PFSK-1 (cell line): ENCODE data around the gene GASK1B.

ENCODE experiments used
- FOXP2 ChIP-seq: optimal IDR thresholded peaks from 2 replicates; pipeline ENCODE3; 2011; ENCODE audit warnings: borderline replicate concordance, control low read depth, inconsistent platforms; ENCODE audit not compliant: insufficient read depth; ENCODE audit errors: extremely low read length, extremely low read depth
- POLR2AphosphoS5 ChIP-seq: IDR thresholded peaks from 2 replicates; pipeline ENCODE4 v1.6.1; 2012; ENCODE audit warnings: low read depth, mild to moderate bottlenecking, control low read depth, low read length, moderate library complexity
- SIN3A ChIP-seq: IDR thresholded peaks from 2 replicates; pipeline ENCODE4 v1.6.1; 2012; ENCODE audit warnings: mild to moderate bottlenecking, low read length, moderate library complexity, borderline replicate concordance; ENCODE audit not compliant: insufficient read depth
- TAF1 ChIP-seq: IDR thresholded peaks from 2 replicates; pipeline ENCODE4 v1.6.1; 2012; ENCODE audit warnings: low read length, control low read depth, borderline replicate concordance; ENCODE audit not compliant: insufficient read depth
- TF ChIP-seq, protein P1 (sequence below), 2 experiments: IDR thresholded peaks; 2 replicates each; pipeline versions ENCODE4 v1.6.1 to v1.8.0; 2011 to 2012; ENCODE audit warnings: low read depth in 2 of 2, low read length in 2 of 2, control low read depth in 1 of 2, inconsistent platforms in 1 of 2, mild to moderate bottlenecking in 1 of 2, moderate library complexity in 1 of 2; ENCODE audit not compliant: insufficient read depth in 1 of 2

Gene GASK1B

GRCh38 chr4:158195297-158195696, 22.5 kb upstream of the GASK1B start:
- TF ChIP-seq FOXP2 (no peak), SIN3A (no peak), TAF1 (no peak), POLR2AphosphoS5 (no peak)
- TF ChIP-seq, protein P1, sequence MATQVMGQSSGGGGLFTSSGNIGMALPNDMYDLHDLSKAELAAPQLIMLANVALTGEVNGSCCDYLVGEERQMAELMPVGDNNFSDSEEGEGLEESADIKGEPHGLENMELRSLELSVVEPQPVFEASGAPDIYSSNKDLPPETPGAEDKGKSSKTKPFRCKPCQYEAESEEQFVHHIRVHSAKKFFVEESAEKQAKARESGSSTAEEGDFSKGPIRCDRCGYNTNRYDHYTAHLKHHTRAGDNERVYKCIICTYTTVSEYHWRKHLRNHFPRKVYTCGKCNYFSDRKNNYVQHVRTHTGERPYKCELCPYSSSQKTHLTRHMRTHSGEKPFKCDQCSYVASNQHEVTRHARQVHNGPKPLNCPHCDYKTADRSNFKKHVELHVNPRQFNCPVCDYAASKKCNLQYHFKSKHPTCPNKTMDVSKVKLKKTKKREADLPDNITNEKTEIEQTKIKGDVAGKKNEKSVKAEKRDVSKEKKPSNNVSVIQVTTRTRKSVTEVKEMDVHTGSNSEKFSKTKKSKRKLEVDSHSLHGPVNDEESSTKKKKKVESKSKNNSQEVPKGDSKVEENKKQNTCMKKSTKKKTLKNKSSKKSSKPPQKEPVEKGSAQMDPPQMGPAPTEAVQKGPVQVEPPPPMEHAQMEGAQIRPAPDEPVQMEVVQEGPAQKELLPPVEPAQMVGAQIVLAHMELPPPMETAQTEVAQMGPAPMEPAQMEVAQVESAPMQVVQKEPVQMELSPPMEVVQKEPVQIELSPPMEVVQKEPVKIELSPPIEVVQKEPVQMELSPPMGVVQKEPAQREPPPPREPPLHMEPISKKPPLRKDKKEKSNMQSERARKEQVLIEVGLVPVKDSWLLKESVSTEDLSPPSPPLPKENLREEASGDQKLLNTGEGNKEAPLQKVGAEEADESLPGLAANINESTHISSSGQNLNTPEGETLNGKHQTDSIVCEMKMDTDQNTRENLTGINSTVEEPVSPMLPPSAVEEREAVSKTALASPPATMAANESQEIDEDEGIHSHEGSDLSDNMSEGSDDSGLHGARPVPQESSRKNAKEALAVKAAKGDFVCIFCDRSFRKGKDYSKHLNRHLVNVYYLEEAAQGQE (IDR thresholded peaks at IDR 0.05; ENCODE audit: insufficient read depth in 1 of 2, low read depth in 2 of 2, low read length in 2 of 2) = no peak

- TF ChIP-seq SIN3A (no peak), FOXP2 (no peak), POLR2AphosphoS5 (no peak), TAF1 (no peak)
- TF ChIP-seq, protein P1 (IDR thresholded peaks at IDR 0.05; ENCODE audit: insufficient read depth in 1 of 2, low read depth in 2 of 2, low read length in 2 of 2) = no peak
Measured at GRCh38 chr4:158193171-158193749, 20.4 kb upstream of the GASK1B start.

GRCh38 chr4:158192439-158193158, 19.8 kb upstream of the GASK1B start:
- TF ChIP-seq POLR2AphosphoS5 = no peak

DNA sequence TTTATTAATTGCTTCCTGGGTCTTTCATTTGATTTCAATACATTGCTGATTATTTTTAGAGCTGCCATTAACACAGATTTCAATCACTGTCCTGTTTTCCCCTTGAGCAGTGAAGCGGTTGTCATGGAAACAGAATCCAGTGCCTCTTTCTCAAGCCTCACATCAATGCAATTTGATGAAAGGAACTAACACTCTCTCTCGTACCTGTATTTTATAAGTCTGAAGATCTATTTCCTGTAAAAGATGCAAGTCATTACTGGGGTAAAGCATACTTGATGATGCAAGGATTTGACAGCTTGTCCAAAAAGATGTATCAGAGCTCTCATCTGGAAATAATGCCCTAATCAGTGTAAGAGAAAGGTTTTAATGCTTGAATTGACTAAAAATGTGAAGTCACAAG, 17.9 kb upstream of the GASK1B start:
- no peak for TF ChIP-seq SIN3A
- no peak for TF ChIP-seq TAF1
- no peak for TF ChIP-seq FOXP2
- no peak for TF ChIP-seq POLR2AphosphoS5
- TF ChIP-seq, protein P1 (IDR thresholded peaks at IDR 0.05; ENCODE audit: insufficient read depth in 1 of 2, low read depth in 2 of 2, low read length in 2 of 2) = no peak

DNA sequence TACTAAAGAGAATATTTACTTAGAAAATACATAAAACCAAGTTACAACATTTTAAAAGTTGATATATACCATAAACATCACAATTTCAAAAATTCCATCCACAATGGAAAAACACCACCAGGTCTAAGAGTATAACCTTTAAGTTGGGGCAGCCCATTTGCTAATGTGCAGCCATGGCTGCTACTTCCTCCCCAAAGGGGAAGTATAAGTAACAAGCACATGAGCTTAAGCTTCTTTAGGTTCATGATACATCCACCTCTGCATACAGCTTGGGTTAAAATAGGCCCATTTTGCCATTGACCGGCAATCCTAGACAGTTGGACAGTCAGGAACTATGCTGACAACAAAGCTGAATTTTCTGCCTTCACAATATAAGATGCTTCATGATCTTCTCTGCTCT, 16.6 kb upstream of the GASK1B start:
- TF ChIP-seq POLR2AphosphoS5 (no peak), FOXP2 (no peak), TAF1 (no peak)
- TF ChIP-seq, protein P1 (IDR thresholded peaks at IDR 0.05; ENCODE audit: insufficient read depth in 1 of 2, low read depth in 2 of 2, low read length in 2 of 2) = no peak
